ENCODE data around the gene CXCL12.

- no peak for TF ChIP-seq RAD21 (IDR thresholded peaks at IDR 0.05; ENCODE audit: low read depth)
- TF ChIP-seq YY1 (IDR thresholded peaks at IDR 0.05; ENCODE audit: low read depth), result no peak
- no peak for TF ChIP-seq REST (IDR thresholded peaks at IDR 0.05; ENCODE audit: low read depth)
- TF ChIP-seq EP300 (IDR thresholded peaks at IDR 0.05; ENCODE audit: borderline replicate concordance), result no peak
- TF ChIP-seq CEBPB (IDR thresholded peaks at IDR 0.05), result no peak
- no peak for TF ChIP-seq TEAD4 (IDR thresholded peaks at IDR 0.05)
- TF ChIP-seq MAX (IDR thresholded peaks at IDR 0.05), result no peak
- TF ChIP-seq CREB1 (IDR thresholded peaks at IDR 0.05; ENCODE audit: low read depth), result no peak
- no peak for TF ChIP-seq ZBTB7A (IDR thresholded peaks at IDR 0.05; ENCODE audit: low read depth)
- TF ChIP-seq FOXM1 (IDR thresholded peaks at IDR 0.05; ENCODE audit: borderline replicate concordance, low read depth), result no peak
These were observed 5.7 kb upstream of the CXCL12 start for GRCh38 chr10:44390585-44391072.
